B cell (primary cell): ENCODE measurements around the gene RTN4RL2. TPM values are rescaled to one million over a fixed set of nuclear protein-coding genes. Genes with fewer than 3 reads are reported as not detected.

Experiments
- ATAC-seq: fragments of 200-7000 bp; cut with Tn5 transposase; one replicate; pipeline ENCODE4 v1.10.0; 2021; ENCODE audit warnings: low read depth, mild to moderate bottlenecking, moderate number of reproducible peaks, moderate library complexity
- CTCF ChIA-PET: fragments of 350-600 bp; sonication (Branson Sonifier 250); formaldehyde crosslinking; loops from one replicate; lab custom pipeline; 2021; ENCODE audit warnings: antibody characterized with exemption, inconsistent platforms; lab: Charles Lee
- POLR2A ChIA-PET: fragments of 350-600 bp; sonication (Branson Sonifier 250); formaldehyde crosslinking; loops from one replicate; lab custom pipeline; 2021; ENCODE audit warnings: antibody characterized with exemption; lab: Charles Lee
- DNase-seq: peaks from one replicate; pipeline ENCODE4 v3.0.0; 2013
- H2AFZ ChIP-seq: 2 replicates; pipeline ENCODE4 v1.6.1; 2012; ENCODE audit warnings: mild to moderate bottlenecking, low read depth, low read length; ENCODE audit not compliant: insufficient read depth, poor library complexity, severe bottlenecking
- H3K27ac ChIP-seq, 2 donors: 1 replicate in 1 of 2; 2 replicates in 1 of 2; pipeline ENCODE4 v1.5.1; 2012 to 2013; ENCODE audit warnings: low read length in 2 of 2, mild to moderate bottlenecking in 2 of 2, moderate library complexity in 1 of 2
- H3K27me3 ChIP-seq, 4 experiments: fragments of 200-600 bp in 1 of 4; sonication (generic) in 1 of 4; replicated peaks in 1 of 4; 1 replicate in 2 of 4; 2 replicates in 2 of 4; pipeline versions ENCODE4 v1.6.1 to v1.7.0; 2013 to 2016; ENCODE audit warnings: low read length in 3 of 4, mild to moderate bottlenecking in 2 of 4, mixed read lengths in 1 of 4, moderate library complexity in 1 of 4; ENCODE audit not compliant: insufficient read depth in 4 of 4, control insufficient read depth in 3 of 4; ENCODE audit errors: control extremely low read depth in 1 of 4
- H3K36me3 ChIP-seq, 2 experiments: replicated peaks in 1 of 2; 1 replicate in 1 of 2; 2 replicates in 1 of 2; pipeline versions ENCODE4 v1.6.1 to v1.7.1; 2013; ENCODE audit warnings: low read length in 1 of 2; ENCODE audit not compliant: insufficient read depth in 2 of 2, control insufficient read depth in 1 of 2; ENCODE audit errors: control extremely low read depth in 1 of 2, extremely low read depth in 1 of 2
- H3K4me1 ChIP-seq, 2 donors: fragments of 200-600 bp in 1 of 2; sonication (generic) in 1 of 2; 1 replicate in 1 of 2; 2 replicates in 1 of 2; pipeline versions ENCODE4 v1.5.1 to v1.6.1; 2013 to 2017; ENCODE audit warnings: low read length in 2 of 2; ENCODE audit not compliant: control insufficient read depth in 2 of 2, insufficient read depth in 2 of 2
- H3K4me2 ChIP-seq: replicated peaks from 2 replicates; pipeline ENCODE3; 2012; ENCODE audit warnings: mild to moderate bottlenecking, low read depth, low read length; ENCODE audit not compliant: poor library complexity, severe bottlenecking
- H3K4me3 ChIP-seq, 5 experiments: fragments of 200-600 bp in 1 of 5; sonication (generic) in 1 of 5; 1 replicate in 3 of 5; 2 replicates in 2 of 5; pipeline versions ENCODE4 v1.5.1 to v1.7.0; 2011 to 2016; ENCODE audit warnings: low read length in 4 of 5, mild to moderate bottlenecking in 4 of 5, low read depth in 2 of 5, control low read depth in 1 of 5, moderate library complexity in 1 of 5; ENCODE audit not compliant: insufficient read depth in 1 of 5; ENCODE audit errors: control extremely low read depth in 1 of 5, extremely low read depth in 1 of 5
- H3K79me2 ChIP-seq: fragments of 200-600 bp; sonication (generic); one replicate; pipeline ENCODE4 v1.6.0; 2016; ENCODE audit warnings: low read length; ENCODE audit not compliant: control insufficient read depth, insufficient read depth
- H3K9ac ChIP-seq: fragments of 200-600 bp; sonication (generic); 2 replicates; pipeline ENCODE4 v1.6.1; 2017; ENCODE audit warnings: mild to moderate bottlenecking, low read length, moderate library complexity
- H3K9me3 ChIP-seq, 3 donors: one replicate each; pipeline versions ENCODE4 v1.6.1 to v1.7.1; 2013; ENCODE audit warnings: low read length in 2 of 3; ENCODE audit not compliant: control insufficient read depth in 2 of 3, insufficient read depth in 1 of 3; ENCODE audit errors: control extremely low read depth in 1 of 3
- H4K20me1 ChIP-seq: 2 replicates; pipeline ENCODE4 v1.6.0; 2012; ENCODE audit warnings: mild to moderate bottlenecking, low read length; ENCODE audit not compliant: insufficient read depth, control insufficient read depth, poor library complexity, severe bottlenecking
- H3K27ac Mint-ChIP-seq: one replicate; pipeline ENCODE4 v1.8.0; 2021; ENCODE audit warnings: mixed read lengths
- H3K27me3 Mint-ChIP-seq: one replicate; pipeline ENCODE4 v1.8.0; 2021; ENCODE audit warnings: mixed read lengths
- H3K4me1 Mint-ChIP-seq: one replicate; pipeline ENCODE4 v1.8.0; 2021; ENCODE audit warnings: mixed read lengths
- H3K4me3 Mint-ChIP-seq: one replicate; pipeline ENCODE4 v1.8.0; 2021; ENCODE audit warnings: mixed read lengths
- H3K9me3 Mint-ChIP-seq: one replicate; pipeline ENCODE4 v1.8.0; 2022; ENCODE audit warnings: mixed read lengths; ENCODE audit not compliant: insufficient read depth
- CTCF ChIP-seq: fragments of 200-600 bp; IDR thresholded peaks from one replicate; pipeline ENCODE4 v1.8.0; 2022; ENCODE audit warnings: antibody characterized with exemption, mild to moderate bottlenecking
- EZH2 ChIP-seq: IDR thresholded peaks from 2 replicates; pipeline ENCODE4 v1.6.1; 2012; ENCODE audit warnings: borderline replicate concordance, low read depth, mild to moderate bottlenecking, moderate library complexity, low read length; ENCODE audit not compliant: insufficient read depth, poor library complexity, severe bottlenecking
- WGBS: methylation state at CpG from one replicate; pipeline ENCODE4 v1.1.5; 2013; ENCODE audit warnings: missing lambda C conversion rate; ENCODE audit not compliant: insufficient coverage; 5-methylcytosine and 5-hydroxymethylcytosine counted together
- intact Hi-C: fragments of 100-400 bp; cut with micrococcal nuclease; formaldehyde crosslinking; loops from one replicate; pipeline ENCODE4 v1.10.0; 2022
- polyA plus RNA-seq: library from polyadenylated mRNA; depleted of rRNA; stranded (reverse); fragments of >200 nt; gene quantifications from 2 replicates; pipeline ENCODE4 v1.2.3, GENCODE V29; 2012
- total RNA-seq, 2 donors: library from RNA; stranded (reverse); fragments of 120-200 nt in 1 of 2; gene quantifications; 1 replicate in 1 of 2; 2 replicates in 1 of 2; pipeline versions ENCODE4 v1.2.3 to v1.2.4, GENCODE V29; 2013 to 2022

RTN4RL2 gene
- total and polyA plus RNA-seq, 2 donors (not counting 1 experiment from before 2014, with no cell fraction given) = 0.12 to 0.13 TPM

GRCh38 chr11:57500515-57500914 lies 40.2 kb downstream of the RTN4RL2 start:
- peaks cover 6% of the 10 kb centered on the region for H3K4me1 Mint-ChIP-seq
- H3K79me2 ChIP-seq = no peaks in the 10 kb centered on the region
- H3K4me3 ChIP-seq = no peak overlapping the region
- H2AFZ ChIP-seq = no peak overlapping the region
- no peaks in the 10 kb centered on the region for H3K9me3 Mint-ChIP-seq
- H3K27me3 Mint-ChIP-seq = no peaks in the 10 kb centered on the region
- 86% methylated on average over 5 of the region's 8 CpGs for WGBS
- peaks cover 0 to 4% (median 0%) of the 10 kb centered on the region in 3 donors for H3K9me3 ChIP-seq
- H3K4me1 ChIP-seq = peaks cover 0 to 6% of the 10 kb centered on the region in 2 donors
- DNase-seq (no peak), ATAC-seq (no peak)
- intact Hi-C loops = no loop called here
- peaks cover 0 to 3% of the 10 kb centered on the region in 2 experiments for H3K36me3 ChIP-seq
- no peaks in the 10 kb centered on the region for H4K20me1 ChIP-seq
- H3K27ac ChIP-seq = no peak overlapping the region
- H3K9ac ChIP-seq = no peak overlapping the region
- no peak overlapping the region for H3K4me2 ChIP-seq
- CTCF ChIA-PET = interaction anchor here (1.1 to 7.6 kb wide), 3 partner anchors 24 to 43 kb away, joined by 3 to 34 read pairs (median 8); no protein-coding TSS in a partner anchor
- no peak overlapping the region for H3K27ac Mint-ChIP-seq
- TF ChIP-seq EZH2 (no peak), CTCF (no peak)
- POLR2A ChIA-PET = no interaction called here
- no peaks in the 10 kb centered on the region for H3K27me3 ChIP-seq
- no peak overlapping the region for H3K4me3 Mint-ChIP-seq

GRCh38 chr11:57500926-57501325 lies 40.6 kb downstream of the RTN4RL2 start:
- TF ChIP-seq CTCF (no peak), EZH2 (no peak)

More at GRCh38 chr11:57500926-57501325, 40.6 kb downstream of the RTN4RL2 start:
- ATAC-seq (no peak), DNase-seq (no peak)
- Mint-ChIP-seq H3K9me3 (no peaks in the 10 kb centered on the region), H3K27ac (no peak overlapping the region), H3K4me3 (no peak overlapping the region), H3K4me1 (peaks cover 6% of the 10 kb centered on the region), H3K27me3 (no peaks in the 10 kb centered on the region)
- ChIA-PET POLR2A (no interaction called here), CTCF (interaction anchor here (1.1 to 7.6 kb wide), 5 partner anchors 7 to 43 kb away, joined by 3 to 34 read pairs (median 12); no protein-coding TSS in a partner anchor)
- Histone ChIP-seq H3K4me1 (peaks cover 0 to 6% of the 10 kb centered on the region in 2 donors), H2AFZ (no peak overlapping the region), H3K36me3 (peaks cover 0 to 3% of the 10 kb centered on the region in 2 experiments), H3K4me3 (no peak overlapping the region), H3K9ac (no peak overlapping the region), H3K27ac (no peak overlapping the region), H3K79me2 (no peaks in the 10 kb centered on the region), H4K20me1 (no peaks in the 10 kb centered on the region), H3K9me3 (peaks cover 0 to 4% (median 0%) of the 10 kb centered on the region in 3 donors), H3K4me2 (no peak overlapping the region), H3K27me3 (no peaks in the 10 kb centered on the region)
- intact Hi-C loops = no loop called here
- 96% methylated on average over 9 of the region's 15 CpGs for WGBS
